Femur (tissue), 1 donor: Measurements from ENCODE around the gene HCAR2.
A peak's percentile ranks its signal among the peaks of the same experiment; 100 is the strongest.
"Not testable (repeated sequence)": the region's sequence is repeated elsewhere in the genome, so short reads cannot be mapped to it uniquely, and the experiment has no call there.

Source experiments
- DNase-seq: peaks from one replicate; pipeline ENCODE4 v3.0.0-alpha.2; 2017

Gene HCAR2

GRCh38 chr12:122715211-122715610 lies 12.1 kb upstream of the HCAR2 start:
- not testable (repeated sequence) for DNase-seq

- DNase-seq = not testable (repeated sequence)
These were observed 10.5 kb upstream of the HCAR2 start for GRCh38 chr12:122713491-122714188.

GRCh38 chr12:122711266-122711665 lies 8.1 kb upstream of the HCAR2 start:
- DNase-seq = not testable (repeated sequence)

GRCh38 chr12:122710341-122710740 lies 7.2 kb upstream of the HCAR2 start:
- DNase-seq = not testable (repeated sequence)

GRCh38 chr12:122709287-122709686 lies 6.1 kb upstream of the HCAR2 start:
- DNase-seq = not testable (repeated sequence)

GRCh38 chr12:122703841-122704240 lies 684 bp upstream of the HCAR2 start:
- DNase-seq = not testable (repeated sequence)

GRCh38 chr12:122701481-122701880 lies 1.7 kb downstream of the HCAR2 start:
- DNase-seq = not testable (repeated sequence)

GRCh38 chr12:122700038-122700710 lies 3.0 kb downstream of the HCAR2 start:
- not testable (repeated sequence) for DNase-seq

- not testable (repeated sequence) for DNase-seq
These were observed 6.2 kb downstream of the HCAR2 start for GRCh38 chr12:122696922-122697321.

GRCh38 chr12:122691566-122691965 lies 11.6 kb downstream of the HCAR2 start:
- no peak for DNase-seq

GRCh38 chr12:122688291-122688690 lies 14.9 kb downstream of the HCAR2 start:
- no peak for DNase-seq

- no peak for DNase-seq
These were observed 16.1 kb downstream of the HCAR2 start for GRCh38 chr12:122687086-122687485.

GRCh38 chr12:122686538-122686937 lies 16.6 kb downstream of the HCAR2 start:
- DNase-seq = no peak

- DNase-seq = no peak
These were observed 18.8 kb downstream of the HCAR2 start for GRCh38 chr12:122684297-122684813.

- DNase-seq = peak; percentile 24
These were observed 21.3 kb downstream of the HCAR2 start for GRCh38 chr12:122681814-122682213.

GRCh38 chr12:122680989-122681388 lies 22.2 kb downstream of the HCAR2 start:
- not testable (repeated sequence) for DNase-seq

GRCh38 chr12:122676781-122677180 lies 26.4 kb downstream of the HCAR2 start:
- not testable (repeated sequence) for DNase-seq

- DNase-seq = not testable (repeated sequence)
These were observed 27.1 kb downstream of the HCAR2 start for GRCh38 chr12:122676015-122676414.

- DNase-seq = no peak
These were observed 30.6 kb downstream of the HCAR2 start for GRCh38 chr12:122672515-122672914.

- DNase-seq = no peak
These were observed 33.6 kb downstream of the HCAR2 start for GRCh38 chr12:122669397-122670070.

- DNase-seq = no peak
These were observed 34.9 kb downstream of the HCAR2 start for GRCh38 chr12:122668268-122668667.

GRCh38 chr12:122665759-122666158 lies 37.4 kb downstream of the HCAR2 start:
- no peak for DNase-seq

- no peak for DNase-seq
These were observed 37.8 kb downstream of the HCAR2 start for GRCh38 chr12:122665349-122665748.

- DNase-seq = no peak
These were observed 41.2 kb downstream of the HCAR2 start for GRCh38 chr12:122661938-122662337.
